Natural killer cell (primary cell): ENCODE results near the gene LNX1. TPM values are rescaled to one million over a fixed set of nuclear protein-coding genes. Genes with fewer than 3 reads are reported as not detected.
A peak's percentile ranks its signal among the peaks of the same experiment; 100 is the strongest.

Source experiments
- ATAC-seq, 3 donors: fragments of 150-1000 bp in 2 of 3; fragments of 200-7000 bp in 1 of 3; cut with Tn5 transposase; 1 replicate in 1 of 3; 2 replicates in 2 of 3; pipeline ENCODE4 v1.10.0; 2021; ENCODE audit warnings: mild to moderate bottlenecking in 2 of 3, moderate library complexity in 2 of 3
- DNase-seq, 2 donors: peaks; one replicate each; pipeline versions ENCODE4 v3.0.0 to v3.0.0-alpha.2; 2013 to 2021; ENCODE audit warnings: mixed read lengths in 1 of 2
- H3K27ac ChIP-seq: one replicate; pipeline ENCODE4 v1.5.1; 2013; ENCODE audit warnings: mild to moderate bottlenecking, low read length
- H3K27me3 ChIP-seq: one replicate; pipeline ENCODE4 v1.6.1; 2013; ENCODE audit warnings: low read length; ENCODE audit not compliant: control insufficient read depth, insufficient read depth
- H3K36me3 ChIP-seq: one replicate; pipeline ENCODE4 v1.6.1; 2013; ENCODE audit warnings: low read length; ENCODE audit not compliant: control insufficient read depth, insufficient read depth
- H3K4me1 ChIP-seq: one replicate; pipeline ENCODE4 v1.6.1; 2013; ENCODE audit warnings: low read length; ENCODE audit not compliant: control insufficient read depth, insufficient read depth
- H3K4me3 ChIP-seq: one replicate; pipeline ENCODE4 v1.5.1; 2013; ENCODE audit warnings: low read length
- H3K9me3 ChIP-seq: one replicate; pipeline ENCODE4 v1.6.1; 2013; ENCODE audit warnings: low read length; ENCODE audit not compliant: control insufficient read depth, insufficient read depth
- H3K27ac Mint-ChIP-seq, 2 donors: one replicate each; pipeline ENCODE4 v1.8.0; 2022; ENCODE audit warnings: mild to moderate bottlenecking in 2 of 2, mixed read lengths in 2 of 2, moderate library complexity in 1 of 2
- H3K27me3 Mint-ChIP-seq, 2 donors: one replicate each; pipeline ENCODE4 v1.8.0; 2022; ENCODE audit warnings: low read depth in 2 of 2, mixed read lengths in 2 of 2
- H3K36me3 Mint-ChIP-seq: one replicate; pipeline ENCODE4 v1.8.0; 2022; ENCODE audit warnings: mixed read lengths
- H3K4me1 Mint-ChIP-seq, 2 donors: one replicate each; pipeline ENCODE4 v1.8.0; 2022; ENCODE audit warnings: mixed read lengths in 2 of 2
- H3K4me3 Mint-ChIP-seq: one replicate; pipeline ENCODE4 v1.8.0; 2022; ENCODE audit warnings: mild to moderate bottlenecking, moderate library complexity, mixed read lengths
- H3K9me3 Mint-ChIP-seq, 2 donors: one replicate each; pipeline ENCODE4 v1.8.0; 2022; ENCODE audit warnings: mixed read lengths in 2 of 2
- WGBS: methylation state at CpG from one replicate; pipeline ENCODE4 v1.1.7; 2013; ENCODE audit warnings: missing lambda C conversion rate; ENCODE audit not compliant: insufficient coverage; 5-methylcytosine and 5-hydroxymethylcytosine counted together
- intact Hi-C: fragments of 100-400 bp; cut with micrococcal nuclease; formaldehyde crosslinking; loops from one replicate; pipeline ENCODE4 v1.14.2; 2022
- total RNA-seq, 4 donors: library from RNA; stranded (reverse); fragments of 120-200 nt in 1 of 4; gene quantifications; one replicate each; pipeline versions ENCODE4 v1.2.3 to v1.2.4, GENCODE V29; 2013 to 2022
- TF ChIP-seq, protein P1 (sequence below): fragments of 200-600 bp; IDR thresholded peaks from one replicate; pipeline ENCODE4 v1.8.0; 2022; ENCODE audit warnings: antibody characterized with exemption

LNX1 gene
- total RNA-seq, 3 donors from 2014 or later (not counting 1 experiment from before 2014, with no cell fraction given): not detected

- H3K4me3 Mint-ChIP-seq: no peak overlapping the region
- ATAC-seq: no peak
- no peaks in the 10 kb centered on the region for H3K4me1 ChIP-seq
- no peak overlapping the region for H3K27ac ChIP-seq
- DNase-seq: no peak
- H3K9me3 ChIP-seq: no peaks in the 10 kb centered on the region
- no peak overlapping the region for H3K27ac Mint-ChIP-seq
- 100% methylated on average over 2 of the region's 3 CpGs for WGBS
- no peaks in the 10 kb centered on the region for H3K27me3 Mint-ChIP-seq
- no peak overlapping the region for H3K4me3 ChIP-seq
- peaks cover 20% of the 10 kb centered on the region for H3K36me3 Mint-ChIP-seq
- H3K36me3 ChIP-seq: peaks cover 64% of the 10 kb centered on the region
- no peaks in the 10 kb centered on the region for H3K27me3 ChIP-seq
- H3K4me1 Mint-ChIP-seq: peaks cover 9 to 13% of the 10 kb centered on the region in 2 donors
- intact Hi-C loops: no loop called here
- TF ChIP-seq, protein P1, sequence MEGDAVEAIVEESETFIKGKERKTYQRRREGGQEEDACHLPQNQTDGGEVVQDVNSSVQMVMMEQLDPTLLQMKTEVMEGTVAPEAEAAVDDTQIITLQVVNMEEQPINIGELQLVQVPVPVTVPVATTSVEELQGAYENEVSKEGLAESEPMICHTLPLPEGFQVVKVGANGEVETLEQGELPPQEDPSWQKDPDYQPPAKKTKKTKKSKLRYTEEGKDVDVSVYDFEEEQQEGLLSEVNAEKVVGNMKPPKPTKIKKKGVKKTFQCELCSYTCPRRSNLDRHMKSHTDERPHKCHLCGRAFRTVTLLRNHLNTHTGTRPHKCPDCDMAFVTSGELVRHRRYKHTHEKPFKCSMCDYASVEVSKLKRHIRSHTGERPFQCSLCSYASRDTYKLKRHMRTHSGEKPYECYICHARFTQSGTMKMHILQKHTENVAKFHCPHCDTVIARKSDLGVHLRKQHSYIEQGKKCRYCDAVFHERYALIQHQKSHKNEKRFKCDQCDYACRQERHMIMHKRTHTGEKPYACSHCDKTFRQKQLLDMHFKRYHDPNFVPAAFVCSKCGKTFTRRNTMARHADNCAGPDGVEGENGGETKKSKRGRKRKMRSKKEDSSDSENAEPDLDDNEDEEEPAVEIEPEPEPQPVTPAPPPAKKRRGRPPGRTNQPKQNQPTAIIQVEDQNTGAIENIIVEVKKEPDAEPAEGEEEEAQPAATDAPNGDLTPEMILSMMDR: no peak
- H3K9me3 Mint-ChIP-seq: no peaks in the 10 kb centered on the region
Measured at GRCh38 chr4:53455766-53456165, 135.5 kb downstream of the LNX1 start.

DNA sequence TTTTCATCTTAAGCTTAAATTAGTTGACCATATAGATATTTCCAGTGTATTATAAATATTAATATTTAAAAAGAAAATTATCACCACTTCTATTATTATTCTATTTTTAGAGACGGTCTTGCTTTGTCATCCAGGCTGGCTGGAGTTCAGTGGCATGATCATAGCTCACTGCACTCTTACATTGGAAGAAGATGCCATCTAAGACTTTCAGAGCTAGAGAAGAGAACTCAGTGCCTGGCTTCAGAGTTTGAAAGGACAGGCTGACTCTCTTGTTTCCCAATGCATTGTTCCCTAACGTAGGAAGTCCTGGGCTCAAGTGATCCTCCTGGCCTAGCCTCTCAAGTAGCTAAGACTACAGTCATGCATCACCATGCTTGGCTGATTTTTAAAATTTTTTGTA is 137.9 kb downstream of the LNX1 start:
- Mint-ChIP-seq H3K4me1 (peaks cover 12 to 15% of the 10 kb centered on the region in 2 donors), H3K27ac (no peak overlapping the region)
- H3K36me3 ChIP-seq: peaks cover 50% of the 10 kb centered on the region

GRCh38 chr4:53450773-53451172 is 140.5 kb downstream of the LNX1 start:
- no peaks in the 10 kb centered on the region for H3K9me3 ChIP-seq
- 96% methylated on average over 3 of the region's 3 CpGs for WGBS
- no peaks in the 10 kb centered on the region for H3K27me3 ChIP-seq
- intact Hi-C loops: no loop called here
- H3K27me3 Mint-ChIP-seq: no peaks in the 10 kb centered on the region
- no peak overlapping the region for H3K4me3 Mint-ChIP-seq
- H3K4me1 ChIP-seq: no peaks in the 10 kb centered on the region
- H3K9me3 Mint-ChIP-seq: no peaks in the 10 kb centered on the region
- no peak for ATAC-seq
- TF ChIP-seq, protein P1: no peak
- peak overlapping the region; percentile 18 to 45 for H3K27ac Mint-ChIP-seq
- no peak overlapping the region for H3K27ac ChIP-seq
- H3K4me1 Mint-ChIP-seq: peaks cover 12 to 15% of the 10 kb centered on the region in 2 donors
- H3K4me3 ChIP-seq: no peak overlapping the region
- H3K36me3 ChIP-seq: peaks cover 40% of the 10 kb centered on the region
- no peak for DNase-seq
- peaks cover 20% of the 10 kb centered on the region for H3K36me3 Mint-ChIP-seq

More for the DNA sequence above, 137.9 kb downstream of the LNX1 start:
- ATAC-seq: no peak
- H3K27me3 Mint-ChIP-seq: no peaks in the 10 kb centered on the region
- 96% methylated on average over 2 of the region's 2 CpGs for WGBS
- peaks cover 20% of the 10 kb centered on the region for H3K36me3 Mint-ChIP-seq
- Histone ChIP-seq H3K27ac (no peak overlapping the region), H3K4me1 (no peaks in the 10 kb centered on the region), H3K9me3 (no peaks in the 10 kb centered on the region), H3K27me3 (no peaks in the 10 kb centered on the region), H3K4me3 (no peak overlapping the region)
- no peak for DNase-seq
- H3K4me3 Mint-ChIP-seq: no peak overlapping the region
- TF ChIP-seq, protein P1: no peak
- H3K9me3 Mint-ChIP-seq: no peaks in the 10 kb centered on the region
- intact Hi-C loops: no loop called here

- intact Hi-C loops: no loop called here
- no peaks in the 10 kb centered on the region for H3K4me1 ChIP-seq
- ATAC-seq: no peak
- no peaks in the 10 kb centered on the region for H3K27me3 ChIP-seq
- no peaks in the 10 kb centered on the region for H3K36me3 Mint-ChIP-seq
- H3K4me3 Mint-ChIP-seq: no peak overlapping the region
- H3K4me3 ChIP-seq: no peak overlapping the region
- H3K27ac Mint-ChIP-seq: no peak overlapping the region
- H3K9me3 ChIP-seq: no peaks in the 10 kb centered on the region
- no peaks in the 10 kb centered on the region for H3K27me3 Mint-ChIP-seq
- no peak for DNase-seq
- TF ChIP-seq, protein P1: no peak
- 100% methylated on average over 2 of the region's 2 CpGs for WGBS
- H3K4me1 Mint-ChIP-seq: peaks cover 15 to 24% of the 10 kb centered on the region in 2 donors
- peaks cover 50% of the 10 kb centered on the region for H3K36me3 ChIP-seq
- H3K27ac ChIP-seq: no peak overlapping the region
- no peaks in the 10 kb centered on the region for H3K9me3 Mint-ChIP-seq
Measured at GRCh38 chr4:53444954-53445353, 146.3 kb downstream of the LNX1 start.
